C1 segment of cervical spinal cord (tissue), 14 donors: ENCODE measurements around the gene LAMA4.

ENCODE experiments used
- DNase-seq, 14 donors: peaks; one replicate each; lab custom pipeline; 2025; lab: John Stamatoyannopoulos, UW

LAMA4 gene

GRCh38 chr6:112100561-112100960, 153.8 kb downstream of the LAMA4 start:
- no peak for DNase-seq

DNA sequence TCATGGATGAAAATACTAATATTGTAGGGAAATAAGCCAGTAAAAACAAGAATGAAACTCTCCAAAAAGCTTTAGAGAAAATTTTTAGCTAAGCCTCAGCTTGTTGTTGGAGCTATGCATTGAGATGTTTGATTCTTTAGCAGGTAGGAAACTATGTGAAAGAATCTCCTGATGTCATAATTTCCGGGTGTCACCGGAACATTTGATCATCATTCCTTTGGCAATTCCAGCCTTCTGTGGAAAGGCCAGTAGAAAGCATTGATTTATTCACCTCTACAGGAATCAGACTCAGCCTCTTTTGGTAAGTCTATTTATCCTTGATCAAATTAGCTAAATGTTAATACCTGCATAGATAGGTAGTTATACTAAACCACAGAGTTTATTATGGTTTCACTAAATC, 157.5 kb downstream of the LAMA4 start:
- no peak for DNase-seq

DNA sequence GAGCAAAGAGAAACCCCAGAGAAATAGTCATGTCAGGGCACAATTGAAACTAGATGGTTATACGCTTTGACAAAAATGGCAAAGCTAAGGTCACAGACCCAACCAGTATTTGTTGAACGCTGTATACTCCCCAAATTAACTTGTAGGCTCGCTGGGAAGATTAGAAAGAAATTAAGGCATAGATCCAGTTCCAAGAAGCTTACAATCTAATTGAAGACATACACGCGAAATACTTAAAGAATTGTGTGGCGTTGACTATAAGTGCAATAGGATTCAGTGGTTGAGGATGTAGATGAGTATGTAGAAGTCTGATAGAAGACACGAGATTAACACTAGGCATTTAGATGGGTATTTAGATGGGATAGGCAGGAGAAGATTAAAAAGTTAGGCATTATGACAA, 166.5 kb downstream of the LAMA4 start:
- no peak for DNase-seq

- DNase-seq, result peak; percentile 44 to 96 (median 82)
Observed at GRCh38 chr6:112087136-112087911, 167.0 kb downstream of the LAMA4 start, which contains the start of the genes FAM229B and TUBE1. Gene FAM229B (plus strand): TSS chr6:112087591. CDS start chr6:112099284, 11,693 bp downstream. Gene TUBE1 (minus strand): TSS chr6:112087482. CDS start chr6:112087434, 48 bp downstream.

DNA sequence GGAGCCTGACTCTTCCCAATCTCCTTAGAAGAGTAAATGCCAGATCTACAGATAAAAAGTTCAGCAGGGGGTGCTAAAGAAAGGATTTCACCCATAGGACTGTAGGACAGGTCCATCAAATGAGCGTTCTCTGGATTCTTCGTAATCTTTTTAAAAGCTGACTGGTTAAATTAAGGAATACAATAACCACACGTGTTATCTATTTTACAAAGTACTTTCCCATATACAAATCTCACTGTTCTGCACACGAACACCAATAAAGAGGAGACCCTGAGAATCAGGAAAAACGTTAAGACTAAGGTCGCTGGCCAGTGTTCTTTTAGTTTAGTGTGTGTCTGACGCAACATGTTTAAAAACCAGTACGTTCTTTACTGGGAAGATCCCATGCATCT, 167.6 kb downstream of the LAMA4 start:
- DNase-seq, result peak in 2 of 14 donors; percentile 45 to 55

GRCh38 chr6:112085286-112086065, 168.9 kb downstream of the LAMA4 start:
- peak in 1 of 14 donors; percentile 2 for DNase-seq

DNA sequence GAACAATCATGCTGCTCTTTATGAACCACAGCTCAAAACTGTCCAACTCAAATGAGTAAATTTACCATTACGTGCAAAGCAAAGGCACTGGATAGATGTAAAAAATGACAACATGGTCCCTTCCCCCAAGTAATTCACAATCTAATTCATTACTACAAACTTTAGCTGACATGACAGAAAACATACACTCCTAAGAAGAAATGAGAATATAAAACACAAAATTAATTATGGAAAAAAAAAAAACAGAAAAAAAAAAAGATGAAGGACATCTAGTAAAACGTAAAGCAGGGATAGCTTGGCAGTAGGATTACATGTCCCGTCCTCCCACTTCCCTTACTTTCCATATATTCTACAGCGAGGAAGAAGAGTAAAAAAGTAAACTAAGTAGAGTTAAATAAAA, 172.8 kb downstream of the LAMA4 start:
- DNase-seq, result no peak

DNA sequence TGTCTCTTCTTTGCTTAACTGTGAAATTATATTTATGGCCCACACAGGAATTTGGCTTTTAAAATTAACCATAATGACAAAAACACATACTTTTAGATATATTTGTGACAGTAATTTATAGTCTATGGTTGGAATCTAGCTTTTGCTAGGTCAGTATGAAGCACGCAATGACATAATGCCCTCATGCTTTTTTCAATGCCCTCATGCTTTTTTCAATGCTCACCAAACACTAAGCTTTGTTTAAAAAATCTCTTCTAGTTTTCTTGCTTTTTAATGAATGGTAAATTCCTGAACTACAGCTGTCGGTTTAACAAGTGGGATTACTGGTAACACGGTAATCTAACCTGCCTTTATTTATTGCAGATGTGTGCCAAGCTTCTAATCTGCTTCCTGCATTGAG, 187.8 kb downstream of the LAMA4 start:
- no peak for DNase-seq

- no peak for DNase-seq
Observed at GRCh38 chr6:112065426-112065986, 188.9 kb downstream of the LAMA4 start.

GRCh38 chr6:112062966-112063365, 191.4 kb downstream of the LAMA4 start:
- no peak for DNase-seq

DNA sequence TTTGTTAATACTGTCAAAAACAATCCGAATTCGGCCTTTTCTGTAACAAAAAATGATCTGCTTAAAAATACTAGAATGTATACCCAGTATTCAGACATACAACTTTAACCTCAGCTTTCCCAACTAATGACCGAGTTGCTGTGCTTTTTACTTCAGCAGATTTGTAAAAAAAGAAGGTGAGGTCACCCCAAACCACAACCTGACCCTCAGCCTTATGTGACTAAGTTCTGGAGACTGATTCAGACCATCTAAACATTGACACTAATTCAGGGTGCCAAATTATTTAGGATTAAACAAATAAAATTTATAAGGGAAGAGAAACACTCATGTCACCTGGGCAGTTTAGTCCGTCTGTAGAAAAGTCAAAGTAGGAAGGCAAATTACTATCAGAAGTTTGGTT, 192.8 kb downstream of the LAMA4 start:
- no peak for DNase-seq
